LNCaP clone FGC (cell line): ENCODE results near the gene FAM25G.
"Not testable (repeated sequence)": the region's sequence is repeated elsewhere in the genome, so short reads cannot be mapped to it uniquely, and the experiment has no call there.

Experiments used
- DNase-seq: peaks from one replicate; pipeline ENCODE4 v3.0.0-alpha.2; 2011; ENCODE audit warnings: low read depth
- H3K4me3 ChIP-seq: 2 replicates; pipeline ENCODE4 v1.5.1; 2011; ENCODE audit warnings: mild to moderate bottlenecking, low read depth, low read length, control low read depth
- CTCF ChIP-seq: IDR thresholded peaks from 2 replicates; pipeline ENCODE4 v1.5.1; 2012; ENCODE audit warnings: mild to moderate bottlenecking; ENCODE audit not compliant: control insufficient read depth, insufficient read depth; ENCODE audit errors: extremely low read depth

The FAM25G gene

DNA sequence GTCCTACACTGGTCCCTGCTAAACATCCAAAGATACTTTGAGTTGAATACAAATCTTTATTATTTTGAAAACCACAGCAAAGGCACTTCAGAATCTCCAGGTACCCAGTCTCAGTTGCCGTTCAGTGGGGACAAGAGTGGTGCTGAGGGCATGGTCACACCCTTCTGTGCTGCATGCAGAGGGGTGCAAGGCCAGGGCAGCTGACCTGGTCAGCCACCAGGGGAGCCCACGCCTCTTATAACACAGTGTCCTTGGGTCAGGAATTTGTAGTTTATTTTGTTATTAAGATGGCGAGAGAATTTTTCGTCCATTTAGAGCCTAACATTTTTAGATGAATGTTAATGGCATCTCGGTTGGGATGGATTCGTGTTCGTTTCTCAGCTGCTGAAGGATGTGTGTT is 23.5 kb downstream of the FAM25G start:
- H3K4me3 ChIP-seq, DNase-seq: not testable (repeated sequence)

DNA sequence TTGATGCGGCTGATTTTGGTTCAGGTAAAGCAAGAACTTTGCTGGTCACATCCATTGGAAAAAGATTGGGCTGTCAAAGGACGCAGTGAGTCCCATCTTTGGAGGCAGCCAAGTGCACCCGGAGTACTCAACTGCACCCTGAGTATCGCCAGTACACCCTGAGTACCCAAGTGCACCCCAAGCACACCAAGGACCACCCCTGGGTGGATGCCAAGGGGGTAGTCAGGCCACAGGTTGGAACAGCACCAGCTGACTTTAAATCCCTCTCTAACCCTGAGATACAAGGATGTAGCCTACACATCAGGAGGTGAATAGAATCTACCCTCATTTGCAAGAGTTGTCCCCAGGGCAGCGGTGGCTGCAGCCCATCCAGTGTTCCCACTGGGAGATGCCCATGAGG is 24.0 kb downstream of the FAM25G start:
- not testable (repeated sequence) for DNase-seq

GRCh38 chr10:47465216-47465917 is 26.1 kb downstream of the FAM25G start:
- H3K4me3 ChIP-seq, DNase-seq: not testable (repeated sequence)

More for the DNA sequence above, 24.0 kb downstream of the FAM25G start:
- H3K4me3 ChIP-seq = not testable (repeated sequence)

DNA sequence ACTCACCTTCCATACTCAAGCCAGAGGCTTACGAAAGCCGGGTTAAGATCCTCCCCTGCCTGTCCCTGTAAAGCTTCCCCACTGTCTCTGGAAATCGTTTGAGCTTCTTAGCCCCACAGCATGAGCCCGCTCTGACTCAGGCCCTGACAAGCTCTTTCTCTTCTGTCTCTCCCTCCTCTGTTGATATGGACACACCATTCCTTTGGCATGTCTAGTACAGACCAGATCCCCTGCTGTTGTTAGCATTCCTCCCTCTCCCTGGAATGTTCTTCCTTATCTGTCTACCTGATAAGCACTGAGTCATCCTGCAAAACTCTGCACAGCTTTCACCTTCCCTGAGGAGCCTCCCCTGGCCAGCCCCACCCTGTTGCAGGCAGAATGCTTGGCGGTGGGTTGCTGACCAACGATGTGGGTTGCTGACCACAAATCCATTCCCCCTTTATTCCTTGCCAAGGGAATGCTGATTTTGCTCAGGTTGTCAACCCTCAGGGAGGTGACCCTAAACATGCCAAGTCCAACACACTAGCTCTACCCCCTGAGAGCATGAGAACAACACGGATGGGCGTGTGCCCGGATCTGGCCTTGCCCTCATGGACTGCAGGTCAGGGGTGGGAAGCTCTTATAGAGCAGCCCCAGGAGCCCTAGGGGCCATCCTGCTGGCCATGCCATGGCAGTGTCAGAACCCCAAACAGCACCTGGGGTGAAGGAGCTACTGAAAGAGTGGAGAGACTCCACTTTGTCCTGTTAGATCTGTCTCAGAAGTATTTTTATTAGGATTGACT is 28.7 kb downstream of the FAM25G start:
- H3K4me3 ChIP-seq, DNase-seq: not testable (repeated sequence)

GRCh38 chr10:47461261-47461687 is 30.2 kb downstream of the FAM25G start:
- DNase-seq = peak; percentile 2
- not testable (repeated sequence) for H3K4me3 ChIP-seq

GRCh38 chr10:47458466-47459154 is 32.9 kb downstream of the FAM25G start:
- TF ChIP-seq CTCF = no peak
- no peak for DNase-seq

DNA sequence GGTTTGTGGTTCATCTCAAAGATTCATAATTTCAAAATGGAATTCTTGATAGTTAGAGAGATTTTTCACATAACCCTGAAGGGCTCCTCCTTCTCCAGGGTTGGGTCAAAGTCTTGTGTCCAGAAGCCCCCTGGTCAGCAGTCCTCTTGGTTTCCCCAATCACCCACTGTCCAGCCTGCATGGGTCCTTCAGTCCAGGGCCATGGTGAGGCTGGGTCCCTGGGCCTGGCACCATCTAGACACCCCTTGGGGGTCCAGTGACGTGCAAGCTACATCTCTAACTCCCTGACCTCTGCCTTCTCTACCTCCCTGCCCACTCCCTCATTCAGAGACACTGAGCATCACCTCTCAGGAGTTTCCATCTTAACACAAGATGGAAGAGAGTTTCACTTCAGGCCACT is 33.7 kb downstream of the FAM25G start:
- TF ChIP-seq CTCF = no peak
- DNase-seq = no peak
- H3K4me3 ChIP-seq = no peak overlapping the region

More at GRCh38 chr10:47458466-47459154, 32.9 kb downstream of the FAM25G start:
- H3K4me3 ChIP-seq = no peak overlapping the region

GRCh38 chr10:47457528-47457820 is 34.0 kb downstream of the FAM25G start:
- no peak for DNase-seq
- H3K4me3 ChIP-seq = no peak overlapping the region
- TF ChIP-seq CTCF = no peak

DNA sequence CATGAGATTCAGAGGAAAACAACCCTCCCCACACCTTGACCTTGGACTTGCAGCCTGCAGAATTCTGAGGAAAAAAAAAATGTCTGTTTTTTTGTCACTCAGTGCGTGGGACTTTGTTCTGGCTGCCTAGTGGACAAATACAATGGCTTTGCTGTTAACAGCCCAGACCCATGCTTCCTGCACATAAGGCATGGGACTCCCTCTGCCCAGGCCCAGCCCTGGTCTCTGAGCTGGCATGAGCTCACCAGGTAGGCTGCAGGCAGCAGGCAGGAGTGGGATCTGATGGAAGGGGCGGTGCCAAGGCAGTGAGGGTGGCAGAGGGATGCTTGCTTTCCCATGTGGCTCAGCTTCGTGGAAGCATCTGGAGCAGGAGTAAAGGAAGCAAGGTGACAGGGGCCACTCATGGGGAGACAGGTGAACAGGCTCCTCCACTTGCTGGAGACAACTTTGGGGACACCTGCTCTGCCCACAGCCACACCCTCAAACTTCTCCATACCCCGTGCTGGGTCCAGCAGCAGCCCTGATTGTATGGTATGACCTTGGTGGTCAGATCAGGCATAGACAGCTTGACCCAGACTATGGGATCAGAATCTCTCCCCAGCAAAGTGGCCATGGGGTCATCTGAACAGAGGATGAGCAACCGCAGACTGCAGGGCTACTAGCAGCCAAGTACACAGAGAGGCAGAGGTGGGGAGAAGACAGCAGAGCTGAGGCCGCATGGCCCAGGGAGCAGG is 34.5 kb downstream of the FAM25G start:
- TF ChIP-seq CTCF = no peak
- DNase-seq = no peak
- no peak overlapping the region for H3K4me3 ChIP-seq
